DOHH2 (cell line): Measurements from ENCODE around the gene PRKCE.

ENCODE experiments used
- H3F3A ChIP-seq: fragments of 200-600 bp; sonication (generic), shearing (Covaris generic); 2 replicates; pipeline ENCODE4 v1.6.0; 2016; ENCODE audit warnings: antibody characterized with exemption, mild to moderate bottlenecking; ENCODE audit not compliant: control insufficient read depth, insufficient read depth
- H3K27ac ChIP-seq: fragments of 200-600 bp; sonication (generic); 2 replicates; pipeline ENCODE4 v1.5.1; 2014; ENCODE audit warnings: low read depth, mild to moderate bottlenecking, low read length, moderate library complexity
- H3K27me3 ChIP-seq: fragments of 200-600 bp; sonication (generic); 2 replicates; pipeline ENCODE4 v1.6.1; 2014; ENCODE audit warnings: mild to moderate bottlenecking, low read length, mixed read lengths; ENCODE audit not compliant: control insufficient read depth
- H3K36me3 ChIP-seq: fragments of 200-600 bp; sonication (generic); 2 replicates; pipeline ENCODE4 v1.6.1; 2014; ENCODE audit warnings: mild to moderate bottlenecking, low read length, moderate library complexity, mixed read lengths; ENCODE audit not compliant: control insufficient read depth
- H3K4me1 ChIP-seq: fragments of 200-600 bp; sonication (generic); 2 replicates; pipeline ENCODE4 v1.6.1; 2014; ENCODE audit warnings: mild to moderate bottlenecking, low read length, mixed read lengths; ENCODE audit not compliant: control insufficient read depth
- H3K4me2 ChIP-seq: fragments of 200-600 bp; sonication (generic); 2 replicates; pipeline ENCODE4 v1.6.0; 2014; ENCODE audit warnings: mild to moderate bottlenecking, low read length, moderate library complexity
- H3K4me3 ChIP-seq: fragments of 200-600 bp; sonication (generic); 2 replicates; pipeline ENCODE4 v1.5.1; 2014; ENCODE audit warnings: mild to moderate bottlenecking, low read length, mixed read lengths
- H3K79me2 ChIP-seq: fragments of 200-600 bp; sonication (generic); 2 replicates; pipeline ENCODE4 v1.6.1; 2014; ENCODE audit warnings: mild to moderate bottlenecking, low read length, mixed read lengths; ENCODE audit not compliant: control insufficient read depth
- H3K9me2 ChIP-seq: fragments of 200-600 bp; sonication (generic); replicated peaks from 2 replicates; pipeline ENCODE4 v1.6.1; 2014; ENCODE audit warnings: mild to moderate bottlenecking, low read length, mixed read lengths; ENCODE audit not compliant: control insufficient read depth
- H3K9me3 ChIP-seq: fragments of 200-600 bp; sonication (generic); 2 replicates; pipeline ENCODE4 v1.6.1; 2014; ENCODE audit warnings: antibody characterized with exemption, low read length, mixed read lengths; ENCODE audit not compliant: control insufficient read depth, insufficient read depth
- H4K20me1 ChIP-seq: fragments of 200-600 bp; sonication (generic); 2 replicates; pipeline ENCODE4 v1.6.0; 2014; ENCODE audit warnings: low read depth, mild to moderate bottlenecking, antibody characterized with exemption, low read length, moderate library complexity; ENCODE audit not compliant: control insufficient read depth, insufficient read depth
- EZH2phosphoT487 ChIP-seq: fragments of 200-600 bp; sonication (generic); IDR thresholded peaks from 2 replicates; pipeline ENCODE4 v1.6.1; 2017; ENCODE audit warnings: borderline replicate concordance, mild to moderate bottlenecking, antibody characterized with exemption, low read length, moderate library complexity, mixed read lengths
- TF ChIP-seq, protein P1 (sequence below): fragments of 200-600 bp; sonication (generic); IDR thresholded peaks from one replicate; pipeline ENCODE4 v1.5.1; 2014; ENCODE audit warnings: antibody characterized with exemption, mild to moderate bottlenecking, low read depth, low read length; ENCODE audit not compliant: poor library complexity, severe bottlenecking

PRKCE gene

DNA sequence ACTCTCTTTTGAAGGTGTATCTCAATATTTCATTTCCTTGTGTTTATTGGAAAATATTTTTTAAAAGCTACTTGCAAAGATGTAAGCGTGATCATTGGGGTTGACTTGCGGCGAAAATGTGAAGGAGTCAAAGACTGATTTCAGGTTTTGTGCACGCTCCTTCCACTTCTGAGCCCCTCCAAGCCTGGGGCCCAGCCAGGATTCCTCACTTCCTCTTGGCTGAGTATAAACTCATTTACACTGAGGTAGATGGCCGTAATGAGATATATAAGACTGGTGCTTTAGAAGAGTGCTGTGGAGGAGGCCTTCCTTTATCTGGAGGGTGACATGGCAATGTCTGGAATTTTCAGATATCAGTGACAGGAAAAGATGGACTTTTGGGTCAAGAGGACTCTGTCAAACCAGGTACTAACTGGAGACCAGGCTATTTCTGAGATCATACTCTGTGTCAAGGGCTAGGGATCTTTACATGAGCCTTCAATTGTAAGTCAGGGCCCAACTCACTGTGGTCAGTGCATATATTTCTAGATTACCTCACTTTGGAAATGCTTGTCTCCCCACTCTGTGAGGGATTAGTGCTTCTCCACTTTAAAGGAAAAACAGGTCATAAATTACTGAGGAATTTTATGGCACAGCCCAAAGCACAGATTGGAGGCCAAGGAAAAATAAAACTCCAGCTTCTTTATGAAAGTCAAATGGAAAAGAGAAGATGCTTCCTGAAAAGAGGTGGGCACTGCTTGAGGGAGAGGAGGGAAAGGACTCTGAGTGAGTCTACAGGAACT, 22.8 kb downstream of the PRKCE start:
- Histone ChIP-seq H3F3A (no peaks in the 10 kb centered on the region), H4K20me1 (no peaks in the 10 kb centered on the region), H3K4me3 (no peak overlapping the region), H3K4me2 (no peak overlapping the region), H3K36me3 (no peaks in the 10 kb centered on the region), H3K27me3 (no peaks in the 10 kb centered on the region), H3K27ac (no peak overlapping the region), H3K4me1 (no peaks in the 10 kb centered on the region), H3K9me2 (no peaks in the 10 kb centered on the region), H3K79me2 (no peaks in the 10 kb centered on the region), H3K9me3 (no peaks in the 10 kb centered on the region)
- TF ChIP-seq, protein P1, sequence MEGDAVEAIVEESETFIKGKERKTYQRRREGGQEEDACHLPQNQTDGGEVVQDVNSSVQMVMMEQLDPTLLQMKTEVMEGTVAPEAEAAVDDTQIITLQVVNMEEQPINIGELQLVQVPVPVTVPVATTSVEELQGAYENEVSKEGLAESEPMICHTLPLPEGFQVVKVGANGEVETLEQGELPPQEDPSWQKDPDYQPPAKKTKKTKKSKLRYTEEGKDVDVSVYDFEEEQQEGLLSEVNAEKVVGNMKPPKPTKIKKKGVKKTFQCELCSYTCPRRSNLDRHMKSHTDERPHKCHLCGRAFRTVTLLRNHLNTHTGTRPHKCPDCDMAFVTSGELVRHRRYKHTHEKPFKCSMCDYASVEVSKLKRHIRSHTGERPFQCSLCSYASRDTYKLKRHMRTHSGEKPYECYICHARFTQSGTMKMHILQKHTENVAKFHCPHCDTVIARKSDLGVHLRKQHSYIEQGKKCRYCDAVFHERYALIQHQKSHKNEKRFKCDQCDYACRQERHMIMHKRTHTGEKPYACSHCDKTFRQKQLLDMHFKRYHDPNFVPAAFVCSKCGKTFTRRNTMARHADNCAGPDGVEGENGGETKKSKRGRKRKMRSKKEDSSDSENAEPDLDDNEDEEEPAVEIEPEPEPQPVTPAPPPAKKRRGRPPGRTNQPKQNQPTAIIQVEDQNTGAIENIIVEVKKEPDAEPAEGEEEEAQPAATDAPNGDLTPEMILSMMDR, result no peak
- TF ChIP-seq EZH2phosphoT487, result no peak

DNA sequence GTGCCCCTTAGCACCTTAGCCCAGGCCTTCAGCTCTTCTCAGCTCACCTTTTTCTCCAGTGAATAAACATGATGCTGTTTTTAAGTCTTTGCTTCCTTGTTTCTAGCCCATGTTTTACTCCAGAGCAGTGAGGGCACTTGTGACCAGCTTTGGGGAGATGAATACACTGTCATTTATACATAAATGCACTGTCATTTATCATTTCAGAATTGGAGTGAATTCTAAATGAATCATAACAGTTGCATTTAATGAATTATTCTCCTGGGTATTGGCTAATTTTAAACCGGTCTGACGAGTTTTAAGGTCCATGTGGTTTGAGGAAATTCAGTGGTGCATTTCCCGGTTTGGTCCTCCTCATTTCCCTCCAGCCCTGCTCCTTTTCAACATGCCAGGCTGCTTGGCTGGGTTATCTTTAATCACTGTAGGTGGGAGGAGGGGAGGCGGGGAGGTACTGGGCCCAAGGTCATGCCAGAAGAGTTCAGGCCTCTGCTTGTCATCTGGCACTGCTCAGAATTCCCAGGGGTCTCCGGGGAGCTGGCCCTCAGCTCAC, 23.9 kb downstream of the PRKCE start:
- H3K27ac ChIP-seq, result no peak overlapping the region
- no peak overlapping the region for H3K4me2 ChIP-seq
- no peaks in the 10 kb centered on the region for H3K9me3 ChIP-seq
- no peaks in the 10 kb centered on the region for H3K79me2 ChIP-seq
- H3K4me3 ChIP-seq, result no peak overlapping the region
- no peaks in the 10 kb centered on the region for H4K20me1 ChIP-seq
- H3K36me3 ChIP-seq, result no peaks in the 10 kb centered on the region
- H3K4me1 ChIP-seq, result no peaks in the 10 kb centered on the region
- H3K27me3 ChIP-seq, result no peaks in the 10 kb centered on the region
- TF ChIP-seq EZH2phosphoT487, result no peak
- TF ChIP-seq, protein P1, result no peak
- H3K9me2 ChIP-seq, result no peaks in the 10 kb centered on the region
- no peaks in the 10 kb centered on the region for H3F3A ChIP-seq

DNA sequence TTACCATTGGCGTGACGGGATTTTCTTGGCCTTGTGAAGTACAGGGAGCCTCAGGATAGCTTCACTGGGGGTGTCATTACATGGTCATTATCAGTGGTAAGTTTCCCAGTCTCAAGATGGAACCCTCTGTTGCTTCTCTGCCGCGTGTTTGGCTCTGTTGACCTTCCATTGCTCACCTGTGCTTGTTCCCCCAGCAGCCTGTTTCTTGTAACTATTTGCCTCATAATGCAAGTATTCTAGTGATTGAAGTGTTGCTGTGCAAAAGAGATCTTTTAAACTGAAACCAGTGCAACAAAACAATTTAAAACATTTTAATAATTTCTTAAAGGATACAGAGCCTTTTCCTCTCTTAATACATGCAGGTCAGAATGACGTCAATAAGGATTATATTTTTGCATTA, 24.6 kb downstream of the PRKCE start:
- Histone ChIP-seq H3K27me3 (no peaks in the 10 kb centered on the region), H3K9me2 (no peaks in the 10 kb centered on the region), H3F3A (no peaks in the 10 kb centered on the region), H3K4me2 (no peak overlapping the region), H3K27ac (no peak overlapping the region), H3K36me3 (no peaks in the 10 kb centered on the region), H3K9me3 (no peaks in the 10 kb centered on the region), H3K79me2 (no peaks in the 10 kb centered on the region), H4K20me1 (no peaks in the 10 kb centered on the region), H3K4me3 (no peak overlapping the region), H3K4me1 (no peaks in the 10 kb centered on the region)
- TF ChIP-seq EZH2phosphoT487, result no peak

DNA sequence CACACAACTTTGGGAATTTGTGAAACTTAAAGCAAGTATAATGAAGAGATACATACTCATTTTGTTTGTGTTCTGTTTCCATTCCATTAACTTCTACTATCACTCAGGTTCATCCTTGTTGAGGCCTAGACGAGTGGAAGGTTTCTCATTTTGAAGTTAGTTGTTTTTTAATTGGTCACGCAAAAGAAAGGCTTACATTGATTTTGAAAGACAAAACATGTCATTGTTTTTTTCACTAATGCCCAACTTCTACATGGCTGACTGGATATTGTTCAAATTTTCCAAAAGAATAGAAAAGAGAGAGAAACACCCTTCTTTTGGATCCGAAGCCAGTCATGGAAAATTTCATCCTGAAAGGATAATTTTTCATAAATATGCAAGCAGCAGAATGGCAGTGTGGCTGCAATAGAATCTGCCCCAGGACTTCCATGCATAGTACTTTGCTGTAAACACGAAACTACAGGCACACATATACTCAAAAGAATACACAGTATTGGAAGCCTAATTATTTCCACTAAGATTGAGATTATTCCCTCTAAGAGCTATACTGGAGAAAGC, 27.4 kb downstream of the PRKCE start:
- TF ChIP-seq EZH2phosphoT487, result no peak
- TF ChIP-seq, protein P1, result no peak
- Histone ChIP-seq H3F3A (no peaks in the 10 kb centered on the region), H3K79me2 (no peaks in the 10 kb centered on the region), H3K27ac (no peak overlapping the region), H3K9me3 (no peaks in the 10 kb centered on the region), H3K4me2 (no peak overlapping the region), H3K4me1 (no peaks in the 10 kb centered on the region), H3K27me3 (no peaks in the 10 kb centered on the region), H3K9me2 (no peaks in the 10 kb centered on the region), H3K4me3 (no peak overlapping the region), H3K36me3 (no peaks in the 10 kb centered on the region), H4K20me1 (no peaks in the 10 kb centered on the region)
